BE2C (cell line): ENCODE measurements around the gene NSD2.

Experiments
- DNase-seq: peaks from one replicate; pipeline ENCODE4 v3.0.0-alpha.2; 2020
- H3K27me3 ChIP-seq: fragments of 250-450 bp; sonication (Bioruptor Pico); 2 replicates; pipeline ENCODE4 v1.5.1; 2020; ENCODE audit warnings: mild to moderate bottlenecking
- H3K36me3 ChIP-seq: fragments of 250-450 bp; sonication (Bioruptor Pico); 2 replicates; pipeline ENCODE4 v1.5.1; 2020; ENCODE audit warnings: mild to moderate bottlenecking
- H3K4me1 ChIP-seq: fragments of 250-450 bp; sonication (Bioruptor Pico); 2 replicates; pipeline ENCODE4 v1.5.1; 2020
- H3K4me3 ChIP-seq: 2 replicates; pipeline ENCODE4 v1.5.1; 2011; ENCODE audit warnings: low read depth, low read length
- H3K9me3 ChIP-seq: fragments of 250-450 bp; sonication (Bioruptor Pico); 2 replicates; pipeline ENCODE4 v1.5.1; 2020
- TF ChIP-seq, protein P1 (sequence below): IDR thresholded peaks from 2 replicates; pipeline ENCODE4 v1.5.1; 2012; ENCODE audit warnings: mild to moderate bottlenecking, low read depth, low read length

Gene NSD2

DNA sequence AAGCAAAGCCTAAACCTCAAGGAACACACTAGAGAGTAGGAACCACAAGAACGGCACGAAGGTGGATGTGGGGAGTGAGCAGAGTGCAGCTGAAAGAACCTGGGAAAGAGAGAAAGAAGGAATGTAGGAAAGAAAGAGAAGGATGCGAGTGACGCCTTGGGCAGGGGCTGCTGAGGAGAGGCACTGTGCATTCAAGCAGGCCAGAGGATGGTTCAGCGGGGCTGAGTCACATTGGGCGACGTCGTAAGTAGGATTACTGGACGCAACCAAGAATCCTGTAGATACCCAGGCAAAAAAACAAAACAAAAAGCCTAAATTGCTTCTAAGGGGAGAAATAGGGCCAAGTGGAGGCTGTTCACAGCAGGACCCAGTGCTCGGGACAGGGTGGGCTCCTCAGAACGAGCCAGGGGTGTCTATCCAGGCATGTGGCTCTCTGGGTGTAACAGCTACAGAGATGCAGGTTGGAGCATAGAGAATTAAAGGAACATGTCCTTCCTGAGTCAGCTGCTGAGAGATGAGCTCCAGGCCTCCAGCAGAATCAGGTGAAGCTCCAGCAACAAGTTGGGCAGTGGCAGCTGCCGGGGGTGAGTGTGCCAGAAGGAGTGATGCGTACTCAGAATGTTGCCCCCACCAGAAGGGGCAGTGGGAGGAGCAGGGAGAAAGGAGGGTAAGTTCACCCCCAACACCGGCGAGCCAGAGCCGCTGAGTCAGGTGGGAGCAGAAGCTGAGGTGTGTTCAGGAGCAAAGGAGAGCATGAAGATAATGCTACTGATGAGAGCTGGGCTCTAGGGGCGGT is 98.9 kb downstream of the NSD2 start:
- Histone ChIP-seq H3K4me1 (no peaks in the 10 kb centered on the region), H3K4me3 (no peak overlapping the region), H3K9me3 (no peaks in the 10 kb centered on the region), H3K36me3 (peaks cover 77% of the 10 kb centered on the region), H3K27me3 (no peaks in the 10 kb centered on the region)
- TF ChIP-seq, protein P1, sequence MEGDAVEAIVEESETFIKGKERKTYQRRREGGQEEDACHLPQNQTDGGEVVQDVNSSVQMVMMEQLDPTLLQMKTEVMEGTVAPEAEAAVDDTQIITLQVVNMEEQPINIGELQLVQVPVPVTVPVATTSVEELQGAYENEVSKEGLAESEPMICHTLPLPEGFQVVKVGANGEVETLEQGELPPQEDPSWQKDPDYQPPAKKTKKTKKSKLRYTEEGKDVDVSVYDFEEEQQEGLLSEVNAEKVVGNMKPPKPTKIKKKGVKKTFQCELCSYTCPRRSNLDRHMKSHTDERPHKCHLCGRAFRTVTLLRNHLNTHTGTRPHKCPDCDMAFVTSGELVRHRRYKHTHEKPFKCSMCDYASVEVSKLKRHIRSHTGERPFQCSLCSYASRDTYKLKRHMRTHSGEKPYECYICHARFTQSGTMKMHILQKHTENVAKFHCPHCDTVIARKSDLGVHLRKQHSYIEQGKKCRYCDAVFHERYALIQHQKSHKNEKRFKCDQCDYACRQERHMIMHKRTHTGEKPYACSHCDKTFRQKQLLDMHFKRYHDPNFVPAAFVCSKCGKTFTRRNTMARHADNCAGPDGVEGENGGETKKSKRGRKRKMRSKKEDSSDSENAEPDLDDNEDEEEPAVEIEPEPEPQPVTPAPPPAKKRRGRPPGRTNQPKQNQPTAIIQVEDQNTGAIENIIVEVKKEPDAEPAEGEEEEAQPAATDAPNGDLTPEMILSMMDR, result no peak
- DNase-seq, result no peak

DNA sequence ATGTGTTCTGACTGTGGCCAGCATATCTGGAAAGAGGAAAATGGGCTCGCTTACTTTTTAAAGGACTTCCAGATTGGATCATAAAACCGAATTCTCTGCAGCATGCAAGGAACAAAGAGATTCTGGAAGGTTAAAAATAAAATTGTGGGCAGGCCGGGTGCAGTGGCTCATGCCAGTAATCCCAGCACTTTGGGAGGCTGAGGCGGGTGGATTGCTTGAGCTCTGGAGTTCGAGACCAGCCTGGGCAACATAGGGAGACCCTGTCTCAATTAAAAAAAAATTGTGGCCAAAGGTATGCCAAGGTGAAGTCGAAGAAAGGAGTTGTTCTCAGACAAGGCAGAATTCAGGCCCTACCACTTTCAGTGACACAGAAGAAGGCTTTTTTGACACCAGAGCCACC is 99.7 kb downstream of the NSD2 start:
- TF ChIP-seq, protein P1, result no peak
- Histone ChIP-seq H3K9me3 (no peaks in the 10 kb centered on the region), H3K36me3 (peaks cover 77% of the 10 kb centered on the region), H3K4me3 (no peak overlapping the region), H3K4me1 (no peaks in the 10 kb centered on the region), H3K27me3 (no peaks in the 10 kb centered on the region)
- no peak for DNase-seq

DNA sequence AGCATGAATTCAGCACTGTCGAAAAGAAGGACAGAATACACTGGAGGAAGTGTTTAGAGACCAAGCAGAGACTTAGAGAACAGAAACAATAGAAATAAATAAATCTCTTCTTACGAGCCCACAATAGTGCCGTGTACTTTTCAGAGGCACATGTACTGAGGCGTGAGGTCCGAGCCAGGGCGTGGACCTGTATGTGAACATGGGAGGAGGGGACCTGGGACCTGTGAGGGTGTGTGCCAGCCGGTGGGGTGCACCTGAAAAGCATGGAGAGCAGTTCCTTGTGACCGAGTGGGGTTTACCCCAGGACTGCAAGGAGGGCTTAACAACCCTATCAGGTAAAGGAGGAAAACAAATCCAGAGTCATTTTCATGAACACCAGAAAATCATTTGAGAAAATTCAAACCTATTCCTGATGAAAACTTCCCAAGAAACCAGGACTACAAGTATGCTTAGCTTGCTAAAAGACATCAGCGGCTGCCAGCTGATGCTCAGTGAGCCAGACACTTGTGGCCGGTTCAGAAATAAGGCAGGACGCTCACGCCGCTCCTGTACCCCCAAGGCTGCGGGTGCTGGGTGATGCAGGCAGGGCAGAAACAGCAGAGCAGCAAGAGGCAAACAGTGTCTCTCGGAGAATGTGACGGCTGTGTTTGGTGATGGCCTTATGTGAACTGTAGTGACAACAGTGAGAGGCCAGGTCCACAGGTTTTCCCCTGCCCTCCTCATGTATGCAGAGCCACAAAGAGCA is 100.4 kb downstream of the NSD2 start:
- no peak for DNase-seq
- Histone ChIP-seq H3K4me1 (no peaks in the 10 kb centered on the region), H3K9me3 (no peaks in the 10 kb centered on the region), H3K27me3 (no peaks in the 10 kb centered on the region), H3K36me3 (peaks cover 81% of the 10 kb centered on the region), H3K4me3 (no peak overlapping the region)
- TF ChIP-seq, protein P1, result no peak

DNA sequence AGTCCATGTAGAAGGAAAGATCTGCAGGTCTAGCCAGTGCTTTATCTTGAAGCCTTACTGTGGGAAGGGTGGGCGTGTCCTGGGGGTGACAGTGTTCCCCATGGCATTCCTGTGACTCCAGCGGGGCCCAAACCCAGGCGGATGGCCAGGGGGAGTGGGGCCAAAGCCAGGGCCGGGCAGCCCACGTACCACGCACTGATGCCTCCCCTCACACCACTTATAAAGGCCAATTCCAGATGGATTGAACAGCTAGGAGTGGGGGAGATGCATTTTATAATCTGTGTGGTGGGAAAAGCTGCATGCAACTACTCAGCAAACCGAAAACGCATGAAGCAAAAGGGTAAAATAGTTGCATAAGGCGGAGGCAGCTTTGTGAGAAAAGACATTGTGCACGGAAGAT is 101.2 kb downstream of the NSD2 start:
- Histone ChIP-seq H3K9me3 (no peaks in the 10 kb centered on the region), H3K4me3 (no peak overlapping the region), H3K36me3 (peaks cover 86% of the 10 kb centered on the region), H3K27me3 (no peaks in the 10 kb centered on the region), H3K4me1 (no peaks in the 10 kb centered on the region)
- TF ChIP-seq, protein P1, result no peak
- DNase-seq, result no peak

DNA sequence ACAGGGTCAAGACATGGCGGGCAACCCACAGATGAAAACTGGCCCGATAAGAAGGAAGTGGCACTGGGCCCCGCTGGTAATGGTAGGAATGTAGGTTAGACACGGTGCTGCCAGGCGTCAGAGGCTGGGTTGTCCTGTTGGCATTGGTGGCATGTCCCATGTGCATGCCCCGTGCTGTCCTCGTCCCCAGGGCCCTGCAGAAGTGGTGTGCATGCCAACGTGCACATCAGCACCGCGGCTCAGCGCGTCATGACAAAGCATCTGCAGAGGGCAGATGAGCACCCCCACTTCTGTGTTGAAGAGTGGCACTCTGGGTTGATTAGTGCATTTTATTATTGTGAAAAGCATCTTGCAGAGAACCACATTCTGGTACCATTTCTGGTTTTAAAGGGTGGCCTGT is 102.0 kb downstream of the NSD2 start:
- Histone ChIP-seq H3K27me3 (no peaks in the 10 kb centered on the region), H3K9me3 (no peaks in the 10 kb centered on the region), H3K4me1 (no peaks in the 10 kb centered on the region), H3K4me3 (no peak overlapping the region), H3K36me3 (peaks cover 89% of the 10 kb centered on the region)
- DNase-seq, result no peak
- TF ChIP-seq, protein P1, result no peak

DNA sequence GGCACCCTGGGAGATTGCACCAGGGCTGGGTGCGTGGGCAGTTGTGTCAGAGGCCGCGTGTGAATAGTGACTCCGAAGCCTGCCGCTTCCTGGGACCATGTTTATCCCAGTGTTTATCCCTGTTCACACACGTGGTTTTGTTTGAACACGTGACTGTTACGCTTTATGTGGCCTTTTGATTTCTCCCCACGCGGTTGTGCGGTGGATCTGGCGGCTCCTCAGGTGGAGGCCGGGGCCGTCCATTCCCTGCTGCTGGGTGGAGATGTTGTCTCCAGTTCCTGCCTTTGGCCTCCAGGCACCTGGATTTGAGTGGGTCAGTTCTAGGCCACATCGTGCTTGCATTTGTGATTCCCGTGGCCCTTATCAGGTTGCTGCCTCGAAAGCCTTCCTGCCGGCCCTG is 102.5 kb downstream of the NSD2 start:
- no peak for DNase-seq
- TF ChIP-seq, protein P1, result no peak
- Histone ChIP-seq H3K4me1 (no peaks in the 10 kb centered on the region), H3K36me3 (peaks cover 89% of the 10 kb centered on the region), H3K9me3 (no peaks in the 10 kb centered on the region), H3K4me3 (no peak overlapping the region), H3K27me3 (no peaks in the 10 kb centered on the region)
